Measurements from ENCODE around the gene PRKCB.
"Not testable (repeated sequence)": the region's sequence is repeated elsewhere in the genome, so short reads cannot be mapped to it uniquely, and the experiment has no call there.

The PRKCB gene

DNA sequence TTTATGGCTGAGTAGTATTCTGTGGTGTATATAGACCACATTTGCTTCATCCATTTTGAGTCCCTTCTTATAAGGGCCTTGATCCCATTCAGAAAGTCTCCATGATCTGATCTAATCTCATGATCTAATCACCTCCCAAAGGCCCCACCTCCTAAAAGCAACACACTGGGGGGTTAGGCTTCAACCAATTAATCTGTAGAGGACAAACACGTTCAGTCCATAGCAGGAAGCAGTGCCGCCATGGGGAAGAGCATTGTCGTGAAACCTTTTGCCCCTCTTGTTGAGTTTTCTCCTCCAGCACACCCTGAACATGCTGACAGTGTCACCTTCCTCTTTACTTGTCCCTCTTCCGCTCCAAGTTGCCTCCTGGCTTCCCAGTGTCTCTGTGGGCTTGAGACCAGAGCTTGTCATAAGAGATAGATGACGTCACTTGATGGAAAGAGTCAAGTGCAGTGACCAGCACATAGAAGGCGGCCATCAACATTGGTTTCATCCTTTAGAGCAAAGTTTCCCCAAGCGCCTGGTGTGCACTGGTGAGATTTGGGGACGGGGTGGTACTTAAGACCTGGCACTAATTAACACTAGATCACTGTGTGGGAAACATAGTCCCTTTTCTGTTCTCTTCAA lies 74.1 kb downstream of the PRKCB start:
- CTCF ChIA-PET, result no interaction called here
- H3K4me3 ChIP-seq (ENCODE audit: low read depth, low read length), result no peak overlapping the region
- POLR2A ChIA-PET, result no interaction called here
- TF ChIP-seq, protein P1, sequence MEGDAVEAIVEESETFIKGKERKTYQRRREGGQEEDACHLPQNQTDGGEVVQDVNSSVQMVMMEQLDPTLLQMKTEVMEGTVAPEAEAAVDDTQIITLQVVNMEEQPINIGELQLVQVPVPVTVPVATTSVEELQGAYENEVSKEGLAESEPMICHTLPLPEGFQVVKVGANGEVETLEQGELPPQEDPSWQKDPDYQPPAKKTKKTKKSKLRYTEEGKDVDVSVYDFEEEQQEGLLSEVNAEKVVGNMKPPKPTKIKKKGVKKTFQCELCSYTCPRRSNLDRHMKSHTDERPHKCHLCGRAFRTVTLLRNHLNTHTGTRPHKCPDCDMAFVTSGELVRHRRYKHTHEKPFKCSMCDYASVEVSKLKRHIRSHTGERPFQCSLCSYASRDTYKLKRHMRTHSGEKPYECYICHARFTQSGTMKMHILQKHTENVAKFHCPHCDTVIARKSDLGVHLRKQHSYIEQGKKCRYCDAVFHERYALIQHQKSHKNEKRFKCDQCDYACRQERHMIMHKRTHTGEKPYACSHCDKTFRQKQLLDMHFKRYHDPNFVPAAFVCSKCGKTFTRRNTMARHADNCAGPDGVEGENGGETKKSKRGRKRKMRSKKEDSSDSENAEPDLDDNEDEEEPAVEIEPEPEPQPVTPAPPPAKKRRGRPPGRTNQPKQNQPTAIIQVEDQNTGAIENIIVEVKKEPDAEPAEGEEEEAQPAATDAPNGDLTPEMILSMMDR (IDR thresholded peaks at IDR 0.05; ENCODE audit: insufficient read depth, low read length, missing control alignments), result no peak
- DNase-seq (ENCODE audit: low read depth, low spot score), result no peak

GRCh38 chr16:23914946-23915530 lies 79.3 kb downstream of the PRKCB start:
- DNase-seq (ENCODE audit: low read depth, low spot score), result no peak
- CTCF ChIA-PET, result no interaction called here
- no peak overlapping the region for H3K4me3 ChIP-seq (ENCODE audit: low read depth, low read length)
- TF ChIP-seq, protein P1 (IDR thresholded peaks at IDR 0.05; ENCODE audit: insufficient read depth, low read length, missing control alignments), result no peak
- POLR2A ChIA-PET, result no interaction called here

- POLR2A ChIA-PET; CTCF ChIA-PET; DNase-seq (ENCODE audit: low read depth, low spot score); H3K4me3 ChIP-seq (ENCODE audit: low read depth, low read length): not testable (repeated sequence)
These were observed 80.8 kb downstream of the PRKCB start for GRCh38 chr16:23916552-23916951.

- H3K4me3 ChIP-seq (ENCODE audit: low read depth, low read length), result no peak overlapping the region
- POLR2A ChIA-PET, result no interaction called here
- no peak for DNase-seq (ENCODE audit: low read depth, low spot score)
- CTCF ChIA-PET, result no interaction called here
- TF ChIP-seq, protein P1 (IDR thresholded peaks at IDR 0.05; ENCODE audit: insufficient read depth, low read length, missing control alignments), result no peak
These were observed 81.8 kb downstream of the PRKCB start for GRCh38 chr16:23917621-23918020.

GRCh38 chr16:23920446-23920845 lies 84.7 kb downstream of the PRKCB start:
- DNase-seq (ENCODE audit: low read depth, low spot score), result no peak
- POLR2A ChIA-PET, result no interaction called here
- CTCF ChIA-PET, result no interaction called here
- no peak overlapping the region for H3K4me3 ChIP-seq (ENCODE audit: low read depth, low read length)
- TF ChIP-seq, protein P1 (IDR thresholded peaks at IDR 0.05; ENCODE audit: insufficient read depth, low read length, missing control alignments), result no peak

DNA sequence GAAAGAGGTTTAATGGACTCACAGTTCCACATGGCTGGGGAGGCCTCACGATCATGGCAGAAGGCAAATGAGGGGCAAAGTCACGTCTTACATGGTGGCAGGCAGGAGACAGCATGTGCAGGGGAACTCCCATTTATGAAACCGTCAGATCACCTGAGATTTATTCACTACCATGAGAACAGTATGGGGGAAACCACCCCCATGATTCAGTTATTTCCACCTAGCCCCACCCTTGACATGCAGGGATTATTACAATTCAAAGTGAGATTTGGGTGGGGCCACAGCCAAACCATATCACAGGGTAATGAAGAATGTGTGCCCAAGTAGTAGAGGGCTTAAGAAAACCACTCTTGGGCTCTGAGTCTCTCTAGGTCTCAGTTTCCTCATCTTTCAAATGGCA lies 85.1 kb downstream of the PRKCB start:
- TF ChIP-seq, protein P1 (IDR thresholded peaks at IDR 0.05; ENCODE audit: insufficient read depth, low read length, missing control alignments), result no peak
- DNase-seq (ENCODE audit: low read depth, low spot score), result no peak
- H3K4me3 ChIP-seq (ENCODE audit: low read depth, low read length), result no peak overlapping the region
- CTCF ChIA-PET, result no interaction called here
- POLR2A ChIA-PET, result no interaction called here

DNA sequence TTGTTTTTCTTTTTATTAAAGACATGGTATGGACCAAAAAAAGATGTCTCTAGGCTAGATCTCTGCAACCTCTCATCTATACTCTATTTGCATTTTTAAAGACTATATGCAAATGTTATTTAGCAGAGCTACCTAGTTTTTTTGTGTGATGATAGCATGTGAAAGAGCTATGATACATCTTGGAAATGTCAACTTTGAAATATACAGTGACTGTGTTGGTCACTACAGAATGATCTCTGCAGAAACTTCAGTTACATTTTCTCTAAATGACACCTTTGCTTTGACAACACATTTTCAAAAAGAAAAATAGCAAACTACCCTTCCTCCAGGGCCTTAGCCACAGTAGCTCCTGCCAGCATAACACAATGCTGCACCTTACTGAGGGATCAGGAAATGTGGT lies 86.6 kb downstream of the PRKCB start:
- ChIA-PET POLR2A (no interaction called here), CTCF (no interaction called here)
- TF ChIP-seq, protein P1 (IDR thresholded peaks at IDR 0.05; ENCODE audit: insufficient read depth, low read length, missing control alignments), result no peak
- DNase-seq (ENCODE audit: low read depth, low spot score), result no peak
- H3K4me3 ChIP-seq (ENCODE audit: low read depth, low read length), result no peak overlapping the region

Data from AG04449 (cell line).